ENCODE results near the gene DCP1A.

DNA sequence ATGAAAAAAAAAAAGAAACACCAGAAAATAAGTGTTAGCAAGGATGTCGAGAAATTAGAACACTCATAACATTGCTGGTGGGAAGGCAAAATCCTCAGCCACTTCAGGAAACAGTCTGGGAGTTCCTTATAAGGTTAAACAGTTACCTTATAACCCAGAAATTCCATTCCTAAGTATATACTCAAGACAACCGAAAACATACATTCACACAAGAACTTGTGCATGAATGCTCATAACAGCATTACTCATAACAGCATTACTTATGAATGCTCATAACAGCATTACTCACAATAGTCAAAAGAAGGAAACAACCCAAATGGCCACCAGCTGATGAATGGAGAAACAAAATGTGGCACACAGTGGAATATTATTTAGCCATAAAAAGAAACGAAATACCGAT is 34.8 kb upstream of the DCP1A start:
- TF ChIP-seq, protein P1, sequence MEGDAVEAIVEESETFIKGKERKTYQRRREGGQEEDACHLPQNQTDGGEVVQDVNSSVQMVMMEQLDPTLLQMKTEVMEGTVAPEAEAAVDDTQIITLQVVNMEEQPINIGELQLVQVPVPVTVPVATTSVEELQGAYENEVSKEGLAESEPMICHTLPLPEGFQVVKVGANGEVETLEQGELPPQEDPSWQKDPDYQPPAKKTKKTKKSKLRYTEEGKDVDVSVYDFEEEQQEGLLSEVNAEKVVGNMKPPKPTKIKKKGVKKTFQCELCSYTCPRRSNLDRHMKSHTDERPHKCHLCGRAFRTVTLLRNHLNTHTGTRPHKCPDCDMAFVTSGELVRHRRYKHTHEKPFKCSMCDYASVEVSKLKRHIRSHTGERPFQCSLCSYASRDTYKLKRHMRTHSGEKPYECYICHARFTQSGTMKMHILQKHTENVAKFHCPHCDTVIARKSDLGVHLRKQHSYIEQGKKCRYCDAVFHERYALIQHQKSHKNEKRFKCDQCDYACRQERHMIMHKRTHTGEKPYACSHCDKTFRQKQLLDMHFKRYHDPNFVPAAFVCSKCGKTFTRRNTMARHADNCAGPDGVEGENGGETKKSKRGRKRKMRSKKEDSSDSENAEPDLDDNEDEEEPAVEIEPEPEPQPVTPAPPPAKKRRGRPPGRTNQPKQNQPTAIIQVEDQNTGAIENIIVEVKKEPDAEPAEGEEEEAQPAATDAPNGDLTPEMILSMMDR (conservative IDR thresholded peaks at IDR 0.05) = no peak
- TF ChIP-seq EZH2 (IDR thresholded peaks at IDR 0.05; ENCODE audit: low read depth) = no peak

Measured in PC-9 (cell line).